ENCODE results near the gene ATP1A1. TPM values are rescaled to one million over a fixed set of nuclear protein-coding genes. Genes with fewer than 3 reads are reported as not detected.

ATP1A1 gene
- total RNA-seq, 1 donor = 122 TPM

GRCh38 chr1:116405241-116406135, 32.4 kb downstream of the ATP1A1 start:
- Histone ChIP-seq H3K4me2 (ENCODE audit: insufficient read depth, low read length) (no peak overlapping the region), H3K27ac (ENCODE audit: low read depth, low read length) (no peak overlapping the region), H2AFZ (ENCODE audit: low read length) (no peak overlapping the region), H3K9me3 (ENCODE audit: low read depth, low read length) (no peaks in the 10 kb centered on the region), H4K20me1 (ENCODE audit: insufficient read depth, low read length) (peaks cover 4% of the 10 kb centered on the region), H3K79me2 (ENCODE audit: insufficient read depth, low read length) (no peaks in the 10 kb centered on the region), H3K4me1 (ENCODE audit: insufficient read depth, low read length) (no peaks in the 10 kb centered on the region), H3K4me3 (ENCODE audit: insufficient read depth, low read length) (no peak overlapping the region), H3K36me3 (ENCODE audit: insufficient read depth, low read length) (peaks cover 70% of the 10 kb centered on the region), H3K27me3 (ENCODE audit: insufficient read depth, low read length) (no peaks in the 10 kb centered on the region)
- no peak for DNase-seq (ENCODE audit: insufficient read length, low spot score, missing footprints)
- TF ChIP-seq CTCF (IDR thresholded peaks at IDR 0.05; ENCODE audit: extremely low read depth, low read depth, low read length) = no peak

DNA sequence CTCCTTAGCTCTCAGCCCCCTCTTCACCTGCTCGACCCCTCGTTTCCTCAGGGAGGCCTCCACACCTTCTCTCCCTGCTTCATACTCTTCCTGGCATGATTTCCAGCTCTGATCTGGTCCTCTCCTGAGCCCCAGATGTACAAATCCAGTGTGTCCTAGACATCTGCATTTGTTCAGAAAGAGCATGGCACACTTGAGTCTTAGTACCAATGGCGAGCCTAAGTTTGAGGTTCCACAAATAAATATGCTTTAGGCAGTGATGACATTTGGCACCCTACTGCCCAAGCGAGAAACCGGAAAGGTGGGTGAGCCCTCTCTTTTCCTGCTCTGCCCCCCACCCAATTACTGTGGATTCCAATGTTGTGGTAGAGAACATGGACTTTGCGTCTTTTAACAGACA, 34.0 kb downstream of the ATP1A1 start:
- no peak for TF ChIP-seq CTCF (IDR thresholded peaks at IDR 0.05; ENCODE audit: extremely low read depth, low read depth, low read length)
- Histone ChIP-seq H3K79me2 (ENCODE audit: insufficient read depth, low read length) (no peaks in the 10 kb centered on the region), H2AFZ (ENCODE audit: low read length) (no peak overlapping the region), H3K9me3 (ENCODE audit: low read depth, low read length) (no peaks in the 10 kb centered on the region), H4K20me1 (ENCODE audit: insufficient read depth, low read length) (peaks cover 4% of the 10 kb centered on the region), H3K27ac (ENCODE audit: low read depth, low read length) (no peak overlapping the region), H3K36me3 (ENCODE audit: insufficient read depth, low read length) (peaks cover 55% of the 10 kb centered on the region), H3K4me2 (ENCODE audit: insufficient read depth, low read length) (no peak overlapping the region), H3K27me3 (ENCODE audit: insufficient read depth, low read length) (no peaks in the 10 kb centered on the region), H3K4me1 (ENCODE audit: insufficient read depth, low read length) (peaks cover 8% of the 10 kb centered on the region), H3K4me3 (ENCODE audit: insufficient read depth, low read length) (no peak overlapping the region)
- DNase-seq (ENCODE audit: insufficient read length, low spot score, missing footprints) = no peak

GRCh38 chr1:116408193-116408592, 35.1 kb downstream of the ATP1A1 start:
- H3K4me2 ChIP-seq (ENCODE audit: insufficient read depth, low read length) = no peak overlapping the region
- DNase-seq (ENCODE audit: insufficient read length, low spot score, missing footprints) = no peak
- H2AFZ ChIP-seq (ENCODE audit: low read length) = no peak overlapping the region
- peaks cover 11% of the 10 kb centered on the region for H3K4me1 ChIP-seq (ENCODE audit: insufficient read depth, low read length)
- H3K27me3 ChIP-seq (ENCODE audit: insufficient read depth, low read length) = no peaks in the 10 kb centered on the region
- no peak overlapping the region for H3K27ac ChIP-seq (ENCODE audit: low read depth, low read length)
- TF ChIP-seq CTCF (IDR thresholded peaks at IDR 0.05; ENCODE audit: extremely low read depth, low read depth, low read length) = no peak
- peaks cover 43% of the 10 kb centered on the region for H3K36me3 ChIP-seq (ENCODE audit: insufficient read depth, low read length)
- H3K79me2 ChIP-seq (ENCODE audit: insufficient read depth, low read length) = no peaks in the 10 kb centered on the region
- H4K20me1 ChIP-seq (ENCODE audit: insufficient read depth, low read length) = no peaks in the 10 kb centered on the region
- no peak overlapping the region for H3K4me3 ChIP-seq (ENCODE audit: insufficient read depth, low read length)
- H3K9me3 ChIP-seq (ENCODE audit: low read depth, low read length) = no peaks in the 10 kb centered on the region

Data from osteoblast (primary cell).